Posterior cingulate gyrus (tissue), 11 donors: ENCODE results near the gene KDM7A.
"Not testable (repeated sequence)": the region's sequence is repeated elsewhere in the genome, so short reads cannot be mapped to it uniquely, and the experiment has no call there.

Experiments used
- DNase-seq, 10 donors: peaks; one replicate each; pipeline versions ENCODE4 v3.0.0 to v3.0.0-alpha.2; 2020 to 2021; ENCODE audit warnings: mixed read lengths in 3 of 10
- intact Hi-C: fragments of 100-400 bp; cut with DNase I; formaldehyde crosslinking; loops from one replicate; pipeline ENCODE4 v1.15.1; 2023

Gene KDM7A

GRCh38 chr7:140176811-140177702 lies at the start of gene KDM7A:
Gene KDM7A, minus strand, starts transcription at chr7:140176983. Its CDS starts 46 bp downstream, at chr7:140176937.
- DNase-seq: peak; percentile 78 to 98 (median 87)
- intact Hi-C loops: no loop called here

GRCh38 chr7:140225562-140226249 lies 48.9 kb upstream of the KDM7A start:
- peak in 1 of 10 donors; percentile 34 for DNase-seq
- intact Hi-C loops: no loop called here

GRCh38 chr7:140223515-140224221 lies 46.9 kb upstream of the KDM7A start:
- no peak for DNase-seq
- intact Hi-C loops: no loop called here

- no peak for DNase-seq
- intact Hi-C loops: no loop called here
Measured at GRCh38 chr7:140222814-140223213, 46.0 kb upstream of the KDM7A start.

- no peak for DNase-seq
- intact Hi-C loops: no loop called here
Measured at GRCh38 chr7:140219672-140220524, 43.1 kb upstream of the KDM7A start.

- intact Hi-C loops: no loop called here
- DNase-seq: no peak
Measured at GRCh38 chr7:140218656-140219055, 41.9 kb upstream of the KDM7A start.

- intact Hi-C loops: no loop called here
- DNase-seq: no peak
Measured at GRCh38 chr7:140217750-140218501, 41.1 kb upstream of the KDM7A start.

GRCh38 chr7:140215281-140215680 lies 38.5 kb upstream of the KDM7A start:
- no peak for DNase-seq
- intact Hi-C loops: no loop called here

- DNase-seq: peak in 3 of 10 donors; percentile 9 to 75 (median 20)
- intact Hi-C loops: no loop called here
Measured at GRCh38 chr7:140214075-140214684, 37.4 kb upstream of the KDM7A start.

GRCh38 chr7:140213684-140214074 lies 36.9 kb upstream of the KDM7A start:
- intact Hi-C loops: no loop called here
- DNase-seq: no peak

- DNase-seq: no peak
- intact Hi-C loops: no loop called here
Measured at GRCh38 chr7:140212100-140212881, 35.5 kb upstream of the KDM7A start.

GRCh38 chr7:140211698-140212097 lies 34.9 kb upstream of the KDM7A start:
- DNase-seq: no peak
- intact Hi-C loops: no loop called here

- peak in 3 of 10 donors; percentile 15 to 32 (median 21) for DNase-seq
- intact Hi-C loops: no loop called here
Measured at GRCh38 chr7:140209866-140210609, 33.3 kb upstream of the KDM7A start.

- no peak for DNase-seq
- intact Hi-C loops: no loop called here
Measured at GRCh38 chr7:140206616-140207389, 30.0 kb upstream of the KDM7A start.

GRCh38 chr7:140205600-140205999 lies 28.8 kb upstream of the KDM7A start:
- intact Hi-C loops: no loop called here
- DNase-seq: no peak

GRCh38 chr7:140203556-140203955 lies 26.8 kb upstream of the KDM7A start:
- intact Hi-C loops: no loop called here
- DNase-seq: no peak

GRCh38 chr7:140202942-140203341 lies 26.2 kb upstream of the KDM7A start:
- DNase-seq, intact Hi-C loops: not testable (repeated sequence)
